ENCODE results near the gene ENPEP.

- TF ChIP-seq, protein P1, sequence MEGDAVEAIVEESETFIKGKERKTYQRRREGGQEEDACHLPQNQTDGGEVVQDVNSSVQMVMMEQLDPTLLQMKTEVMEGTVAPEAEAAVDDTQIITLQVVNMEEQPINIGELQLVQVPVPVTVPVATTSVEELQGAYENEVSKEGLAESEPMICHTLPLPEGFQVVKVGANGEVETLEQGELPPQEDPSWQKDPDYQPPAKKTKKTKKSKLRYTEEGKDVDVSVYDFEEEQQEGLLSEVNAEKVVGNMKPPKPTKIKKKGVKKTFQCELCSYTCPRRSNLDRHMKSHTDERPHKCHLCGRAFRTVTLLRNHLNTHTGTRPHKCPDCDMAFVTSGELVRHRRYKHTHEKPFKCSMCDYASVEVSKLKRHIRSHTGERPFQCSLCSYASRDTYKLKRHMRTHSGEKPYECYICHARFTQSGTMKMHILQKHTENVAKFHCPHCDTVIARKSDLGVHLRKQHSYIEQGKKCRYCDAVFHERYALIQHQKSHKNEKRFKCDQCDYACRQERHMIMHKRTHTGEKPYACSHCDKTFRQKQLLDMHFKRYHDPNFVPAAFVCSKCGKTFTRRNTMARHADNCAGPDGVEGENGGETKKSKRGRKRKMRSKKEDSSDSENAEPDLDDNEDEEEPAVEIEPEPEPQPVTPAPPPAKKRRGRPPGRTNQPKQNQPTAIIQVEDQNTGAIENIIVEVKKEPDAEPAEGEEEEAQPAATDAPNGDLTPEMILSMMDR (IDR thresholded peaks at IDR 0.05): no peak
- no peak for TF ChIP-seq POLR2A (IDR thresholded peaks at IDR 0.05)
These were observed 14.1 kb downstream of the ENPEP start for GRCh38 chr4:110489901-110490508.

All from thyroid gland (tissue), 4 donors.